ENCODE data around the gene LZTR1. TPM values are rescaled to one million over a fixed set of nuclear protein-coding genes. Genes with fewer than 3 reads are reported as not detected.

Gene LZTR1
- total RNA-seq, 2 experiments from 2014 or later: 29.1 to 34.5 TPM

DNA sequence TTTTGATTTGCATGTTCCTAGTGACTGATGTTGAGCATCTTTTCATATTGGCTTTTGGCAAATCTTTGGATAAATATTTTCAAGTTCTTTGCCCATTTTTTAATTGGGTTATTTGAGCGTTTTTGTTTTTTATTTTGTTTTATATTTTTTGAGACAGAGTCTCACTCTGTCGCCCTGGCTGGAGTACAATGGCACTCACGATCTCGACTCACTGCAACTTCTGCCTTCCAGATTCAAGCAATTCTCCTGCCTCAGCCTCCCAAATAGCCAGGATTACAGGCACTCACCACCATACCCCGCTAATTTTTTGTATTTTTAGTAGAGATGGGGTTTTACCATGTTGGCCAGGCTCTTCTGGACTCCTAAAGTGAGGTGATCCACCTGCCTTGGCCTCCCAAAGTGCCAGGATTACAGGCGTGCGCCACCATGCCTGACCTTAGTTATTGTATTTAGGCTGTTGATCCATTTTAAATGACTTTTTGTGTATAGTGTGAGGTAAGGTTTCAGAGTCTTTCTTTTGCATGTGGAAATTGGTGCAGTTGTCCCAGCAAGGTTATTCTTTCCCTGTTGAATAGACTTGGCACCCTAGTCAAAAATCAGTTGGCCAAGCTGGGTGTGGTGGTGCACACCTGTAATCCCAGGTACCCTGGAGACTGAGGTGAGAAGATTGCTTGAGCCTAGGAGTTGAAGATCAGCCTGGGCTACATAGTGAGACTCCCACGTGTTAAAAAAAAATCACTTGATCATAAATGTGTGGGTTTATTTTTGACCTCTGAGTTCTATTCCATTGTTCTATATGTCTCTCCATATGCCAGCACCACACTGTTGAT, 38.8 kb upstream of the LZTR1 start:
- ChIA-PET POLR2A (interaction anchor here (0.6 to 1.2 kb wide), 2 partner anchors 48 to 1115 kb away, joined by 3 read pairs; no protein-coding TSS in a partner anchor), CTCF (no interaction called here)
- TF ChIP-seq, protein P1, sequence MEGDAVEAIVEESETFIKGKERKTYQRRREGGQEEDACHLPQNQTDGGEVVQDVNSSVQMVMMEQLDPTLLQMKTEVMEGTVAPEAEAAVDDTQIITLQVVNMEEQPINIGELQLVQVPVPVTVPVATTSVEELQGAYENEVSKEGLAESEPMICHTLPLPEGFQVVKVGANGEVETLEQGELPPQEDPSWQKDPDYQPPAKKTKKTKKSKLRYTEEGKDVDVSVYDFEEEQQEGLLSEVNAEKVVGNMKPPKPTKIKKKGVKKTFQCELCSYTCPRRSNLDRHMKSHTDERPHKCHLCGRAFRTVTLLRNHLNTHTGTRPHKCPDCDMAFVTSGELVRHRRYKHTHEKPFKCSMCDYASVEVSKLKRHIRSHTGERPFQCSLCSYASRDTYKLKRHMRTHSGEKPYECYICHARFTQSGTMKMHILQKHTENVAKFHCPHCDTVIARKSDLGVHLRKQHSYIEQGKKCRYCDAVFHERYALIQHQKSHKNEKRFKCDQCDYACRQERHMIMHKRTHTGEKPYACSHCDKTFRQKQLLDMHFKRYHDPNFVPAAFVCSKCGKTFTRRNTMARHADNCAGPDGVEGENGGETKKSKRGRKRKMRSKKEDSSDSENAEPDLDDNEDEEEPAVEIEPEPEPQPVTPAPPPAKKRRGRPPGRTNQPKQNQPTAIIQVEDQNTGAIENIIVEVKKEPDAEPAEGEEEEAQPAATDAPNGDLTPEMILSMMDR (IDR thresholded peaks at IDR 0.05): no peak
- Mint-ChIP-seq H3K4me1 (ENCODE audit: low read depth) (peaks cover 71% of the 10 kb centered on the region), H3K36me3 (ENCODE audit: low read depth) (peaks cover 44% of the 10 kb centered on the region), H3K4me3 (no peak overlapping the region), H3K9me3 (no peaks in the 10 kb centered on the region), H3K27me3 (no peaks in the 10 kb centered on the region), H3K27ac (no peak overlapping the region)
- DNase-seq: no peak
- intact Hi-C loops (cut with micrococcal nuclease): no loop called here
- ATAC-seq: no peak

DNA sequence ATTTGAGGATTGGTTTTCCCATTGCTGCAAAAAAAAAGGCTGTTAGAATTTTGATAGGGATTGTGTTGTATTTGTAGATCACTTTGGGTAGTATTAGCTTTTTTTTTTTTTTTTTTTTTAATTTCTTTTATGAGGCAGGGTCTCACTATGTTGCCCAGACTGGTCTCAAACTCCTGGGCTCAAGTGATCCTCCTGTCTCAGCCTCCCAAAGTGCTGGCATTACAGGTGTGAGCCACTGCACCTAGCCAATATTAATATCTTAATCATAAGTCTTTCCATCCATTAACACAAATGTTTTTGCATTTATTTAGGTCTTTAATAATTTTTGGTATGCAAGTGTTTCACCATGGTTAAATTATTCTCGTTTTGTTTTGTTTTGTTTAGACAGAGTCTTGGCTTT, 38.1 kb upstream of the LZTR1 start:
- peaks cover 40% of the 10 kb centered on the region for H3K36me3 Mint-ChIP-seq (ENCODE audit: low read depth)
- CTCF ChIA-PET: no interaction called here
- TF ChIP-seq, protein P1 (IDR thresholded peaks at IDR 0.05): no peak
- intact Hi-C loops (cut with micrococcal nuclease): no loop called here
- DNase-seq: no peak
- no peaks in the 10 kb centered on the region for H3K9me3 Mint-ChIP-seq
- no peak overlapping the region for H3K27ac Mint-ChIP-seq
- ATAC-seq: no peak
- H3K4me3 Mint-ChIP-seq: no peak overlapping the region
- no peaks in the 10 kb centered on the region for H3K27me3 Mint-ChIP-seq
- POLR2A ChIA-PET: interaction anchor here (0.6 kb wide), 1 partner anchor 1114 kb away, joined by 3 read pairs; no protein-coding TSS in a partner anchor
- peaks cover 72% of the 10 kb centered on the region for H3K4me1 Mint-ChIP-seq (ENCODE audit: low read depth)

DNA sequence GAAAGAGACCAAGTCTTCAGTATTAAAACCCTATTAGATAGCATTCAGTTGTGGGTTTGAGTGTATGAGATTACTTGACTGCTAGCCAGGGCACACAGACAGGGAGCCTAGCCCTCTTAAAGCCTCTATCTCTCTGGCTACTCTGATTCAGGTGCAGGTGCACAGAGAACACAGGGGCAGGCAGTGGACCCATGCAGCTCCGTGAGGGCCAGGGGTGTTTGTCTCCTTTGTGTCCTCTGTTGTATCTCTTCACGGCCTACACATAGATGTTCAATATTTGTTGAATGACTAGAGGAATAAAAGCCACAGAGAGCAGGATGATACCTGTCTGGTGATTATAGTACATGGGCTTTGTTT, 36.5 kb upstream of the LZTR1 start:
- H3K27me3 Mint-ChIP-seq: no peaks in the 10 kb centered on the region
- POLR2A ChIA-PET: no interaction called here
- intact Hi-C loops (cut with micrococcal nuclease): no loop called here
- H3K9me3 Mint-ChIP-seq: no peaks in the 10 kb centered on the region
- H3K27ac Mint-ChIP-seq: no peak overlapping the region
- H3K36me3 Mint-ChIP-seq (ENCODE audit: low read depth): peaks cover 42% of the 10 kb centered on the region
- ATAC-seq: no peak
- peaks cover 65% of the 10 kb centered on the region for H3K4me1 Mint-ChIP-seq (ENCODE audit: low read depth)
- TF ChIP-seq, protein P1 (IDR thresholded peaks at IDR 0.05): no peak
- no peak for DNase-seq
- CTCF ChIA-PET: no interaction called here
- no peak overlapping the region for H3K4me3 Mint-ChIP-seq

DNA sequence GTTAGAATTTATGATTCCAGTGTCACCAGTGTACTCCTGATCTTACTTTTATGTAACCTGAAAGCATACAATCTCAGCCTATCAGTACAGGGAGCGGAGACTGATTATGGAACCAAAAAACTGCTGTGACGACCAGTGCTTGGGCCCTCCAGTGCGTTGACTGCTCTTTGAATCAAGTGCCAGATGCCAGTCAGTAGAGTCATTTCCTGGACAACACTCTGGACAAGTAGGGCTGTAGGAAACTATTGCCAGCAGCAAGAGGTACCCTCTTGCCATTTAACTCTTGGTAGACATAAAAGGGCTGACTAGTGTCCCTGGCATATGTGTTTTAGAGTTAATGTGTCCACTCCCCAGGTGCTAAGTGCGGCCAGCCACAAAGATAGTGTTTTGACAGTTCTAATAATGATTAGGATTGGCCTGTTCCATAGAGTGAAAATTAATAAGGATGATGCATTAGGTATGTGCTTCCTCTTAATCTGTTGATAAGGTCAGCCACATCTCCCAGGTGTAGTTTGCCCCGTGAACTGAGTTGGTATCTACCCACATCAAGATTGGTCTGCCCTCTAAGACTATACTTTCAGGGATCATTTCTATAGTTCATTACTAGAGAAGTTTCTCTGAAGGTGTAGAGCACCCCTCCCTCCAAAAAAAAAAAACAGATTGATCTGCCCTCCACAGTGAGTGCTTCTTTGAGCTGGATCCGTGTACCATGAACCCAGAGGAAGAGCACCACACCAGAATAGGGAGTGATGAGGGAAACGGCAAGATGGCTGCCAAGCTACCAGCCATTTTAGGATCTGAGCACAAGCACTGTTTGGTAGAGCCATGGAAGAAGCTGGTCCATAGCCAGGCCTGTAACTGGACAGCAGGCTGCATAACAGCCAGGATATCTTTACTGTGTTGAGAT, 35.8 kb upstream of the LZTR1 start:
- POLR2A ChIA-PET: no interaction called here
- peak overlapping the region; percentile 25 for H3K27ac Mint-ChIP-seq

More for the DNA sequence above, 35.8 kb upstream of the LZTR1 start:
- ATAC-seq (no peak), DNase-seq (no peak)
- intact Hi-C loops (cut with micrococcal nuclease): no loop called here
- Mint-ChIP-seq H3K36me3 (ENCODE audit: low read depth) (peaks cover 39% of the 10 kb centered on the region), H3K27me3 (no peaks in the 10 kb centered on the region), H3K4me3 (no peak overlapping the region), H3K9me3 (no peaks in the 10 kb centered on the region), H3K4me1 (ENCODE audit: low read depth) (peaks cover 59% of the 10 kb centered on the region)
- CTCF ChIA-PET: no interaction called here
- TF ChIP-seq, protein P1 (IDR thresholded peaks at IDR 0.05): no peak
